ENCODE results near the gene ADARB2.

Gene ADARB2

DNA sequence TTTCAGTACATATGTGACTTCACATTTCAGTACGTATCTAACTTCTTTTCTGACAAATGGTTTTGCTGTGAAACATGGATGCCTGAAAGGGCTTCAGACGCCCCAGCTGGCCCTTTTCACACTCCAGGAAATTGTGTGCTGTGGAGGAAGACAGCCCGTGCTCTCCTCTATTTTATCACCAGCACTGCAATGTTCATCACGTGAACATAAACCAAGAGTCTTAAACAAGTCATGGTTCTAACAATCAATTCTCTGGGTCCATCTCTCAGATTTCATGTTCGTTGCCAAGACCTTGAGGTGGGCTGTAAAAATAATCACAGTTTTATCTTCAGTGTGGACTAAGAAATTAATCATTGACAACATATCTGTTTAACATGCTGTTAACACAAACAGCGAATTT lies 539.9 kb downstream of the ADARB2 start:
- DNase-seq (ENCODE audit: low spot score): no peak
- H3K27ac ChIP-seq: no peak overlapping the region
- TF ChIP-seq, protein P1, sequence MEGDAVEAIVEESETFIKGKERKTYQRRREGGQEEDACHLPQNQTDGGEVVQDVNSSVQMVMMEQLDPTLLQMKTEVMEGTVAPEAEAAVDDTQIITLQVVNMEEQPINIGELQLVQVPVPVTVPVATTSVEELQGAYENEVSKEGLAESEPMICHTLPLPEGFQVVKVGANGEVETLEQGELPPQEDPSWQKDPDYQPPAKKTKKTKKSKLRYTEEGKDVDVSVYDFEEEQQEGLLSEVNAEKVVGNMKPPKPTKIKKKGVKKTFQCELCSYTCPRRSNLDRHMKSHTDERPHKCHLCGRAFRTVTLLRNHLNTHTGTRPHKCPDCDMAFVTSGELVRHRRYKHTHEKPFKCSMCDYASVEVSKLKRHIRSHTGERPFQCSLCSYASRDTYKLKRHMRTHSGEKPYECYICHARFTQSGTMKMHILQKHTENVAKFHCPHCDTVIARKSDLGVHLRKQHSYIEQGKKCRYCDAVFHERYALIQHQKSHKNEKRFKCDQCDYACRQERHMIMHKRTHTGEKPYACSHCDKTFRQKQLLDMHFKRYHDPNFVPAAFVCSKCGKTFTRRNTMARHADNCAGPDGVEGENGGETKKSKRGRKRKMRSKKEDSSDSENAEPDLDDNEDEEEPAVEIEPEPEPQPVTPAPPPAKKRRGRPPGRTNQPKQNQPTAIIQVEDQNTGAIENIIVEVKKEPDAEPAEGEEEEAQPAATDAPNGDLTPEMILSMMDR (conservative IDR thresholded peaks at IDR 0.05; ENCODE audit: low read depth): no peak
- CTCF ChIA-PET: no interaction called here
- POLR2A ChIA-PET (ENCODE audit: low non-redundant PET): no interaction called here

DNA sequence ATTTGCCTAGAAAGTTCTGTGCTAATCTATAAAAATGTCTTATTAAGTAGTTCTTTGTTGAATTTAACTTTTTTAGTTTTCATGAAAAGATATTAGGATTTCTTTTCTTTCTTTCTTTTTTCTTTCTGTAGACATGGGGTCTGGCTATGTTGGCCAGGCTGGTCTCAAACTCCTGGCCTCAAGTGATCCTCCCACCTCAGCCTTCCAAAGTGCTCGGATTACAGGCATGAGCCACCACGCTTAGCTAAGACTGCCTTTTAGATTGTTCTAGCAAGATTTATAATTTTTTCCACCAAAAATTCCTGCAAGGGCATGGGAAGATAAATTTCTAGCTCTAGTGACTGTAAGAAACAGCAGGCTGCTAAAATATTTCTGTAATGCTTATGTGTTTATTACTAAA lies 540.7 kb downstream of the ADARB2 start:
- H3K27ac ChIP-seq: no peak overlapping the region
- POLR2A ChIA-PET (ENCODE audit: low non-redundant PET): no interaction called here
- TF ChIP-seq, protein P1 (conservative IDR thresholded peaks at IDR 0.05; ENCODE audit: low read depth): no peak
- DNase-seq (ENCODE audit: low spot score): no peak
- CTCF ChIA-PET: no interaction called here

DNA sequence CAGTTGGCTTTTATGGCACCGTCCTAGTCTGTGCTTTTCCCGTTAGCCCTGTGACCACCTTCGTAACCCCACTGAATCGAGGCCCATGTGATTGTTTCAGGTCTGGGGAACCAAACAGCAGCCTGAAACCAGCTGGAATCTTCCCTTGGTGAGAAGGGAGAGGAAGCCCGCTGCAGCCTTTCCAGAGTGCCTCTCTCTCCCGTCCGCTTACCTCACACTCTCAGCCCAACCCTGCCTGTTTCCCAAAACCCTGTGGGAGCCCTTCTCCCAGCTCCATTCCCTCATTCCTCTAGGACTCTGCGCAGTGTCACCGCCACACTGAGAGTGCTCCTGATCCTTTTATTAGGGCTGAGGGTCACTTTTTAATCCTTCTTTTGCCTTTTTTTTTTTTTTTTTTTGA lies 541.5 kb downstream of the ADARB2 start:
- DNase-seq (ENCODE audit: low spot score): no peak
- CTCF ChIA-PET: no interaction called here
- TF ChIP-seq, protein P1 (conservative IDR thresholded peaks at IDR 0.05; ENCODE audit: low read depth): no peak
- POLR2A ChIA-PET (ENCODE audit: low non-redundant PET): no interaction called here
- no peak overlapping the region for H3K27ac ChIP-seq

DNA sequence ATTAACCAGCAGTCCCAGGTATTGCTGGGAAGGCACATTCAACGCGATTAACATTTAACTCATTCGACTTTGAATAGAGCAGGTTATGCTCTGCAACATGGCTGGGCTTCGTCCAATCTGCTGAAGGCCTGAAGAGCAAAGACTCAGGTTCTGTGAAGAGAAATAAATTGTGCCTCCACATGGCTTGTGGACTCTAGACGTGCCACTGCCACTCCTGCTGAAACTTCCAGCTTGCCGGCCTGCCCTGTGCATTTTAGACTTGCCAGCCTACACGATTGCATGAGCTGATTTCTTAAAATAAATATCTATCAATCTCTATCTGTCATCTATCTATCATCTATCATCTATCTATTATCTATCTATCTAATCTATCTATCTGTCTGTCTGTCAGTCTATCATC lies 543.2 kb downstream of the ADARB2 start:
- CTCF ChIA-PET: no interaction called here
- DNase-seq (ENCODE audit: low spot score): no peak
- TF ChIP-seq, protein P1 (conservative IDR thresholded peaks at IDR 0.05; ENCODE audit: low read depth): no peak
- POLR2A ChIA-PET (ENCODE audit: low non-redundant PET): no interaction called here
- H3K27ac ChIP-seq: no peak overlapping the region

DNA sequence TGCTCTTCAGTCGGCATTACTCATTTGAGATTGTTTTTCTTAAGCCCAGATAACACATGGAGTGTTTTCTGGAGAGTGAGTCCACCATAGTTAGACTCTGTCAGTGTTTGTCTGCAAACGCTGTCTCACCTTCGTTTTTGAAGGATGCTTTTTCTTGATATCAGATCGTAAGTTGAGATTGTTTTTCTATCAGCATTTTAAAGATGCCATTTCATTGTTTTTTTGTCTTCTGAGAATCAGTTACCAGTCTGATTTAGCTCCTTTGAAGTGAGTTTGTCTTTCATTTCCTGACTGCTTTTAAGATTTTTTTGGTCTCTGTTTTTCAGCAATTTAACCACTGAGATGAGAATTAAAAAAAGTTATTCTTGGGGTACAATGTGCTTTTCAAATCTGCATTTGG lies 543.8 kb downstream of the ADARB2 start:
- DNase-seq (ENCODE audit: low spot score): no peak
- CTCF ChIA-PET: no interaction called here
- no peak overlapping the region for H3K27ac ChIP-seq
- POLR2A ChIA-PET (ENCODE audit: low non-redundant PET): no interaction called here
- TF ChIP-seq, protein P1 (conservative IDR thresholded peaks at IDR 0.05; ENCODE audit: low read depth): no peak

DNA sequence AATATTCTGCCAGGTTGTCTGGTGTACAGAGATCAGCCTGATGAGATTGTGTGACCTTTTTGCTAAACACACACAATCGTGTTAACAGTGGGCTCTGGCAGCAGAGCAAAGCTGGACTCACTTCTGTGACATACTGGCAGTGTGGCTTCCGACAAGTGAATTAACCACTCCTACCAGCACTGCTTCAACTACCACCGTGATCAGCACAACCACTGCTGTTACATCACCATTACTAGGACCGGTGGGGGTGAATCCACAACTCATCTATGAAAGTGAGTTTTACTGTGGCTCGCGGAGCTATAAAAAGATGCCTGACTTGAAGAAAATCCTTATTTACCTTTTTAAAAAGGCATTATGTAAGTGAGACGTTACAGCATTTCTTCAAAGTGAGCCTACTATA lies 545.6 kb downstream of the ADARB2 start:
- no peak for DNase-seq (ENCODE audit: low spot score)
- H3K27ac ChIP-seq: no peak overlapping the region
- TF ChIP-seq, protein P1 (conservative IDR thresholded peaks at IDR 0.05; ENCODE audit: low read depth): no peak
- ChIA-PET CTCF (interaction anchor here (0.6 kb wide), 2 partner anchors 179 to 249 kb away, joined by 3 to 5 read pairs; no protein-coding TSS in a partner anchor), POLR2A (ENCODE audit: low non-redundant PET) (no interaction called here)
